IMR-90 (cell line): ENCODE measurements around the gene EMC8. TPM values are rescaled to one million over a fixed set of nuclear protein-coding genes. Genes with fewer than 3 reads are reported as not detected.

Experiments
- ATAC-seq: fragments of 200-7000 bp; cut with Tn5 transposase; 2 replicates; pipeline ENCODE4 v1.9.1; 2020; ENCODE audit warnings: low read depth, mild to moderate bottlenecking, moderate library complexity
- BruUV-seq: library from RNA; stranded (reverse); fragments of 400-500 nt; replicated peaks from 2 replicates; lab custom pipeline; 2021; lab: Mats Ljungman, UMichigan
- CTCF ChIA-PET: fragments of 300-600 bp; formaldehyde crosslinking; extraction: SDS; loops from one replicate; lab custom pipeline; 2021; ENCODE audit warnings: antibody characterized with exemption; lab: Yijun Ruan, JAX
- POLR2A ChIA-PET: fragments of 300-600 bp; sonication (Branson Sonifier 250); formaldehyde crosslinking; loops from one replicate; lab custom pipeline; 2022; ENCODE audit warnings: antibody characterized with exemption; ENCODE audit not compliant: unreplicated experiment; lab: Charles Lee
- DNase-seq: peaks from one replicate; pipeline ENCODE4 v3.0.0; 2013
- H2AFZ ChIP-seq: replicated peaks from 2 replicates; pipeline ENCODE3; 2013; ENCODE audit warnings: low read length, mild to moderate bottlenecking; ENCODE audit not compliant: poor library complexity
- H2AK5ac ChIP-seq: 2 replicates; pipeline ENCODE4 v1.6.1; 2013; ENCODE audit warnings: low read depth, low read length, inconsistent platforms
- H2AK9ac ChIP-seq: replicated peaks from 2 replicates; pipeline ENCODE3; 2013; ENCODE audit warnings: mild to moderate bottlenecking, low read depth, low read length, moderate library complexity; ENCODE audit not compliant: poor library complexity
- H2BK120ac ChIP-seq: 2 replicates; pipeline ENCODE4 v1.6.1; 2013; ENCODE audit warnings: low read depth, low read length, inconsistent platforms
- H2BK15ac ChIP-seq: 3 replicates; pipeline ENCODE4 v1.6.1; 2013; ENCODE audit warnings: low read depth, low read length, inconsistent platforms
- H2BK20ac ChIP-seq: 2 replicates; pipeline ENCODE4 v1.6.1; 2013; ENCODE audit warnings: low read depth, mild to moderate bottlenecking, inconsistent platforms, low read length, moderate library complexity
- H2BK5ac ChIP-seq: 2 replicates; pipeline ENCODE4 v1.6.1; 2013; ENCODE audit warnings: mild to moderate bottlenecking, low read depth, low read length, inconsistent platforms; ENCODE audit not compliant: poor library complexity, severe bottlenecking
- H3K14ac ChIP-seq: replicated peaks from 2 replicates; pipeline ENCODE4 v1.6.1; 2013; ENCODE audit warnings: low read depth, low read length, inconsistent platforms
- H3K18ac ChIP-seq: 2 replicates; pipeline ENCODE4 v1.6.1; 2013; ENCODE audit warnings: low read depth, low read length, control low read depth
- H3K23ac ChIP-seq: 2 replicates; pipeline ENCODE4 v1.6.1; 2013; ENCODE audit warnings: low read depth, low read length, inconsistent platforms
- H3K27ac ChIP-seq: 2 replicates; pipeline ENCODE4 v1.5.1; 2013; ENCODE audit warnings: mild to moderate bottlenecking, control low read depth, low read length; ENCODE audit not compliant: insufficient read depth
- H3K27me3 ChIP-seq: 2 replicates; pipeline ENCODE4 v1.6.1; 2013; ENCODE audit warnings: low read length; ENCODE audit not compliant: control insufficient read depth, insufficient read depth
- H3K36me3 ChIP-seq: 2 replicates; pipeline ENCODE4 v1.6.1; 2013; ENCODE audit warnings: low read length, mixed read lengths; ENCODE audit not compliant: control insufficient read depth, insufficient read depth
- H3K4ac ChIP-seq: 2 replicates; pipeline ENCODE4 v1.6.1; 2013; ENCODE audit warnings: low read depth, low read length, inconsistent platforms
- H3K4me1 ChIP-seq: 2 replicates; pipeline ENCODE4 v1.6.1; 2013; ENCODE audit warnings: low read length, mixed read lengths; ENCODE audit not compliant: control insufficient read depth, insufficient read depth
- H3K4me2 ChIP-seq: 2 replicates; pipeline ENCODE4 v1.6.1; 2013; ENCODE audit warnings: low read depth, mild to moderate bottlenecking, control low read depth, low read length, moderate library complexity
- H3K4me3 ChIP-seq: 2 replicates; pipeline ENCODE4 v1.5.1; 2013; ENCODE audit warnings: low read depth, mild to moderate bottlenecking, control low read depth, low read length, moderate library complexity; ENCODE audit not compliant: insufficient read depth
- H3K56ac ChIP-seq: 2 replicates; pipeline ENCODE4 v1.6.1; 2013; ENCODE audit warnings: low read length, inconsistent platforms; ENCODE audit not compliant: insufficient read depth; ENCODE audit errors: extremely low read depth
- H3K79me1 ChIP-seq, 2 experiments: 2 replicates each; pipeline ENCODE4 v1.6.1; 2013; ENCODE audit warnings: low read length in 2 of 2, inconsistent platforms in 1 of 2, low read depth in 1 of 2
- H3K9ac ChIP-seq: 2 replicates; pipeline ENCODE4 v1.6.1; 2013; ENCODE audit warnings: low read depth, low read length, control low read depth
- H3K9me1 ChIP-seq: 2 replicates; pipeline ENCODE4 v1.6.1; 2013; ENCODE audit warnings: low read length, inconsistent platforms; ENCODE audit not compliant: insufficient read depth
- H3K9me3 ChIP-seq: 2 replicates; pipeline ENCODE4 v1.6.1; 2013; ENCODE audit warnings: low read length; ENCODE audit not compliant: control insufficient read depth, insufficient read depth
- H4K20me1 ChIP-seq: 2 replicates; pipeline ENCODE4 v1.6.1; 2013; ENCODE audit warnings: low read length, inconsistent platforms; ENCODE audit not compliant: insufficient read depth
- H4K5ac ChIP-seq: 2 replicates; pipeline ENCODE4 v1.6.1; 2013; ENCODE audit warnings: mild to moderate bottlenecking, low read depth, low read length, control low read depth
- H4K8ac ChIP-seq, 2 experiments: 2 replicates each; pipeline ENCODE4 v1.6.1; 2013; ENCODE audit warnings: low read depth in 2 of 2, low read length in 2 of 2, control low read depth in 1 of 2, inconsistent platforms in 1 of 2
- H4K91ac ChIP-seq: 2 replicates; pipeline ENCODE4 v1.6.1; 2013; ENCODE audit warnings: low read depth, low read length, inconsistent platforms; ENCODE audit not compliant: insufficient read depth
- ELK1 ChIP-seq: fragments of 150-350 bp; IDR thresholded peaks from 2 replicates; pipeline ENCODE4 v1.6.1; 2016; ENCODE audit warnings: low read depth, mild to moderate bottlenecking, low read length, moderate library complexity, borderline replicate concordance
- FOS ChIP-seq: fragments of 150-350 bp; IDR thresholded peaks from 2 replicates; pipeline ENCODE4 v1.6.1; 2016; ENCODE audit warnings: low read depth, low read length
- MAZ ChIP-seq: IDR thresholded peaks from 2 replicates; pipeline ENCODE4 v1.6.1; 2012; ENCODE audit warnings: low read depth, mild to moderate bottlenecking, low read length, improper control_type of control experiment, moderate library complexity, borderline replicate concordance
- MXI1 ChIP-seq: IDR thresholded peaks from 2 replicates; pipeline ENCODE4 v1.6.1; 2012; ENCODE audit warnings: low read depth, mild to moderate bottlenecking, low read length, moderate library complexity, borderline replicate concordance
- RAD21 ChIP-seq: IDR thresholded peaks from 2 replicates; pipeline ENCODE4 v1.6.1; 2012; ENCODE audit warnings: low read length, improper control_type of control experiment
- RCOR1 ChIP-seq: IDR thresholded peaks from 2 replicates; pipeline ENCODE4 v1.6.1; 2012; ENCODE audit warnings: mild to moderate bottlenecking, low read length, improper control_type of control experiment; ENCODE audit not compliant: insufficient replicate concordance
- WGBS, 2 experiments: methylation state at CpG; one replicate each; pipeline versions ENCODE4 v1.1.5 to v1.1.7; 2013; ENCODE audit warnings: missing lambda C conversion rate in 2 of 2; ENCODE audit not compliant: insufficient read length in 1 of 2; ENCODE audit errors: extremely low coverage in 2 of 2; 5-methylcytosine and 5-hydroxymethylcytosine counted together
- dilution Hi-C: fragments of 300-500 bp; cut with HindIII; formaldehyde crosslinking; loops from one replicate; pipeline ENCODE4 v1.14.3; 2018; ENCODE audit warnings: low sequenced_read_pairs; ENCODE audit not compliant: unreplicated experiment
- in situ Hi-C: fragments of 300-500 bp; cut with MboI; formaldehyde crosslinking; loops from 3 replicates; pipeline ENCODE4 v1.14.3; 2019; ENCODE audit warnings: low sequenced_read_pairs, inconsistent platforms, mixed read lengths
- intact Hi-C: fragments of 100-400 bp; cut with micrococcal nuclease; formaldehyde crosslinking; loops from 2 replicates; pipeline ENCODE4 v1.10.0; 2022
- polyA plus RNA-seq, 3 experiments: library from polyadenylated mRNA; depleted of rRNA; stranded (reverse); fragments of >200 nt; gene quantifications; 2 replicates each; pipeline ENCODE4 v1.2.3, GENCODE V29; 2012; ENCODE audit warnings: low replicate concordance in 1 of 3
- total RNA-seq: library from RNA; depleted of rRNA; stranded (reverse); fragments of >200 nt; gene quantifications from 2 replicates; pipeline ENCODE4 v1.2.3, GENCODE V29; 2012

The EMC8 gene
- total and polyA plus RNA-seq, 2 of the 4 experiments (the other 2 are of a cell fraction): 23.7 to 48.9 TPM

GRCh38 chr16:85759136-85759535, 40.2 kb downstream of the EMC8 start:
- no peak overlapping the region for H3K23ac ChIP-seq
- H3K27me3 ChIP-seq: no peaks in the 10 kb centered on the region; the same call in 1 of the 2 replicates
- H4K8ac ChIP-seq: no peak overlapping the region
- H2BK5ac ChIP-seq: no peak overlapping the region
- H3K9me1 ChIP-seq: peaks cover 8% of the 10 kb centered on the region
- intact Hi-C loops (no loop called here), dilution Hi-C loops (no loop called here), in situ Hi-C loops (no loop called here)
- peak overlapping the region; percentile 76; the same call in 1 of the 2 replicates for H2AK5ac ChIP-seq
- H3K18ac ChIP-seq: no peak overlapping the region
- H2BK20ac ChIP-seq: no peak overlapping the region
- ATAC-seq (no peak), DNase-seq (no peak)
- ChIA-PET CTCF (no interaction called here), POLR2A (no interaction called here)
- no peak overlapping the region for H3K4me2 ChIP-seq
- no peak overlapping the region for H3K4ac ChIP-seq
- H3K14ac ChIP-seq: no peak overlapping the region
- no peak for TF ChIP-seq ELK1
- TF ChIP-seq RAD21: no peak
- no peak for TF ChIP-seq MAZ
- TF ChIP-seq FOS: no peak
- no peak for TF ChIP-seq RCOR1
- TF ChIP-seq MXI1: no peak
- no peak overlapping the region for H3K56ac ChIP-seq
- no peak overlapping the region for H2AK9ac ChIP-seq
- H4K91ac ChIP-seq: no peak overlapping the region
- BruUV-seq: no TSS peak
- 100% methylated on average over 1 of the region's 16 CpGs; no CpG with 5 or more reads in 1 of the 2 experiments for WGBS, 2 experiments
- H2BK120ac ChIP-seq: no peak overlapping the region
- no peak overlapping the region; the same call in 2 of the 3 replicates for H2BK15ac ChIP-seq
- H3K9me3 ChIP-seq: no peaks in the 10 kb centered on the region
- no peaks in the 10 kb centered on the region; a peak in 1 of 4 replicates for H3K79me1 ChIP-seq
- H3K4me3 ChIP-seq: no peak overlapping the region
- no peak overlapping the region for H4K5ac ChIP-seq
- H2AFZ ChIP-seq: no peak overlapping the region
- H3K36me3 ChIP-seq: no peaks in the 10 kb centered on the region
- H4K20me1 ChIP-seq: peaks cover 7% of the 10 kb centered on the region; the same call in 1 of the 2 replicates
- H3K9ac ChIP-seq: no peak overlapping the region
- no peak overlapping the region for H3K27ac ChIP-seq
- H3K4me1 ChIP-seq: peaks cover 11% of the 10 kb centered on the region
